Measurements from ENCODE around the gene CTBP2.
"Not testable (repeated sequence)": the region's sequence is repeated elsewhere in the genome, so short reads cannot be mapped to it uniquely, and the experiment has no call there.

GRCh38 chr10:125082471-125082870 is 77.9 kb downstream of the CTBP2 start:
- TF ChIP-seq CTCF, EZH2, EZH2phosphoT487 (IDR thresholded peaks at IDR 0.05): not testable (repeated sequence)

Data from neural progenitor cell (in vitro differentiated cells).